Putamen (tissue), 1 donor: ENCODE data around the gene CLEC18A.
"Not testable (repeated sequence)": the region's sequence is repeated elsewhere in the genome, so short reads cannot be mapped to it uniquely, and the experiment has no call there.

Source experiments
- DNase-seq: peaks from one replicate; pipeline ENCODE4 v3.0.0-alpha.2; 2016; ENCODE audit warnings: low spot score

CLEC18A gene

GRCh38 chr16:69930117-69930776 lies 20.9 kb upstream of the CLEC18A start:
- DNase-seq, result peak; percentile 55

- DNase-seq, result no peak
These were observed 19.5 kb upstream of the CLEC18A start for GRCh38 chr16:69931631-69932030.

- peak; percentile 80 for DNase-seq
These were observed 18.9 kb upstream of the CLEC18A start for GRCh38 chr16:69932228-69932627.

- DNase-seq, result no peak
These were observed 18.3 kb upstream of the CLEC18A start for GRCh38 chr16:69932691-69933392.

GRCh38 chr16:69934044-69934443 lies 17.1 kb upstream of the CLEC18A start:
- DNase-seq, result no peak

- DNase-seq, result no peak
These were observed 16.4 kb upstream of the CLEC18A start for GRCh38 chr16:69934751-69935150.

- DNase-seq, result no peak
These were observed 15.8 kb upstream of the CLEC18A start for GRCh38 chr16:69935278-69935711.

GRCh38 chr16:69935740-69936139 lies 15.4 kb upstream of the CLEC18A start:
- DNase-seq, result no peak

- no peak for DNase-seq
These were observed 14.9 kb upstream of the CLEC18A start for GRCh38 chr16:69936252-69936651.

- DNase-seq, result no peak
These were observed 14.4 kb upstream of the CLEC18A start for GRCh38 chr16:69936751-69937211.

- DNase-seq, result peak; percentile 62
These were observed 13.6 kb upstream of the CLEC18A start for GRCh38 chr16:69937465-69937951.

GRCh38 chr16:69938981-69939820 lies 11.9 kb upstream of the CLEC18A start:
- no peak for DNase-seq

- DNase-seq, result no peak
These were observed 11.1 kb upstream of the CLEC18A start for GRCh38 chr16:69939821-69940585.

GRCh38 chr16:69940676-69941075 lies 10.5 kb upstream of the CLEC18A start:
- no peak for DNase-seq

- DNase-seq, result no peak
These were observed 9.7 kb upstream of the CLEC18A start for GRCh38 chr16:69941251-69942098.

GRCh38 chr16:69942099-69942491 lies 9.0 kb upstream of the CLEC18A start:
- no peak for DNase-seq

GRCh38 chr16:69942627-69943170 lies 8.4 kb upstream of the CLEC18A start:
- DNase-seq, result no peak

- DNase-seq, result not testable (repeated sequence)
These were observed 7.7 kb upstream of the CLEC18A start for GRCh38 chr16:69943241-69944036.

GRCh38 chr16:69950411-69950810 lies 723 bp upstream of the CLEC18A start:
- not testable (repeated sequence) for DNase-seq

- DNase-seq, result not testable (repeated sequence)
These were observed 518 bp downstream of the CLEC18A start for GRCh38 chr16:69951672-69952031.
